Measurements from ENCODE around the gene OASL. TPM values are rescaled to one million over a fixed set of nuclear protein-coding genes. Genes with fewer than 3 reads are reported as not detected.

OASL gene
- polyA plus RNA-seq, 1 experiment: 0.05 TPM

- DNase-seq (ENCODE audit: low read depth, low spot score): no peak
- ChIA-PET CTCF (interaction anchor here (2.0 to 2.1 kb wide), 2 partner anchors 10 to 227 kb away, joined by 5 read pairs; no protein-coding TSS in a partner anchor), POLR2A (no interaction called here)
- Histone ChIP-seq H3K27ac (ENCODE audit: low read depth, low read length) (no peak overlapping the region), H3K9me3 (ENCODE audit: control insufficient read depth, insufficient read depth, low read length) (no peaks in the 10 kb centered on the region; the same call in 1 of the 2 replicates), H3K4me3 (ENCODE audit: low read depth, low read length) (no peak overlapping the region), H3K27me3 (ENCODE audit: control insufficient read depth, insufficient read depth, low read length) (no peaks in the 10 kb centered on the region)
- TF ChIP-seq CTCF (IDR thresholded peaks at IDR 0.05; ENCODE audit: low read depth, low read length): no peak
Observed at GRCh38 chr12:121003650-121004049, 35.4 kb downstream of the OASL start.

- no peak overlapping the region for H3K4me3 ChIP-seq (ENCODE audit: low read depth, low read length)
- H3K27me3 ChIP-seq (ENCODE audit: control insufficient read depth, insufficient read depth, low read length): no peaks in the 10 kb centered on the region
- ChIA-PET POLR2A (no interaction called here), CTCF (interaction anchor here (1.3 kb wide), 1 partner anchor 30 kb away, joined by 3 read pairs; no protein-coding TSS in a partner anchor)
- TF ChIP-seq CTCF (IDR thresholded peaks at IDR 0.05; ENCODE audit: low read depth, low read length): no peak
- no peak for DNase-seq (ENCODE audit: low read depth, low spot score)
- H3K9me3 ChIP-seq (ENCODE audit: control insufficient read depth, insufficient read depth, low read length): no peaks in the 10 kb centered on the region; the same call in 1 of the 2 replicates
- H3K27ac ChIP-seq (ENCODE audit: low read depth, low read length): no peak overlapping the region
Observed at GRCh38 chr12:121001841-121002483, 37.1 kb downstream of the OASL start.

GRCh38 chr12:121001060-121001459 lies 38.0 kb downstream of the OASL start:
- no peak for TF ChIP-seq CTCF (IDR thresholded peaks at IDR 0.05; ENCODE audit: low read depth, low read length)
- CTCF ChIA-PET: no interaction called here
- POLR2A ChIA-PET: no interaction called here
- no peak for DNase-seq (ENCODE audit: low read depth, low spot score)
- Histone ChIP-seq H3K9me3 (ENCODE audit: control insufficient read depth, insufficient read depth, low read length) (no peaks in the 10 kb centered on the region; the same call in 1 of the 2 replicates), H3K4me3 (ENCODE audit: low read depth, low read length) (no peak overlapping the region), H3K27ac (ENCODE audit: low read depth, low read length) (no peak overlapping the region), H3K27me3 (ENCODE audit: control insufficient read depth, insufficient read depth, low read length) (peaks cover 2% of the 10 kb centered on the region)

- H3K9me3 ChIP-seq (ENCODE audit: control insufficient read depth, insufficient read depth, low read length): no peaks in the 10 kb centered on the region; the same call in 1 of the 2 replicates
- POLR2A ChIA-PET: interaction anchor here (0.6 kb wide), 1 partner anchor 143 kb away, joined by 5 read pairs; no protein-coding TSS in a partner anchor
- no peak overlapping the region for H3K4me3 ChIP-seq (ENCODE audit: low read depth, low read length)
- no peak for DNase-seq (ENCODE audit: low read depth, low spot score)
- TF ChIP-seq CTCF (IDR thresholded peaks at IDR 0.05; ENCODE audit: low read depth, low read length): no peak
- H3K27ac ChIP-seq (ENCODE audit: low read depth, low read length): no peak overlapping the region
- H3K27me3 ChIP-seq (ENCODE audit: control insufficient read depth, insufficient read depth, low read length): peaks cover 6% of the 10 kb centered on the region
- CTCF ChIA-PET: no interaction called here
Observed at GRCh38 chr12:121000530-121000929, 38.5 kb downstream of the OASL start.

Measured in AG04450 (cell line).